Stimulated activated CD8-positive, alpha-beta memory T cell treated with anti-CD3 and anti-CD28 coated beads, Interleukin-12 subunit alpha, Interleukin-12 subunit beta, amount 100 ng/mL, for 1 hour (primary cell): ENCODE results near the gene CPEB4.

Experiments
- DNase-seq: peaks from one replicate; pipeline ENCODE4 v3.0.0-alpha.2; 2020; ENCODE audit warnings: low read depth

CPEB4 gene

GRCh38 chr5:173887610-173888472 lies at the start of gene CPEB4:
CPEB4 (plus strand) TSS chr5:173888349; CDS start chr5:173889734, 1,385 bp downstream.
- DNase-seq: peak; percentile 93

- no peak for DNase-seq
Observed at GRCh38 chr5:173839117-173839713, 48.9 kb upstream of the CPEB4 start.

- no peak for DNase-seq
Observed at GRCh38 chr5:173840111-173840983, 47.8 kb upstream of the CPEB4 start.

GRCh38 chr5:173841710-173842109 lies 46.4 kb upstream of the CPEB4 start:
- no peak for DNase-seq

GRCh38 chr5:173843794-173844193 lies 44.4 kb upstream of the CPEB4 start:
- DNase-seq: no peak

GRCh38 chr5:173845321-173845720 lies 42.8 kb upstream of the CPEB4 start:
- DNase-seq: no peak

- no peak for DNase-seq
Observed at GRCh38 chr5:173846929-173847501, 41.1 kb upstream of the CPEB4 start.

GRCh38 chr5:173848986-173849596 lies 39.1 kb upstream of the CPEB4 start:
- no peak for DNase-seq

- DNase-seq: no peak
Observed at GRCh38 chr5:173849908-173850307, 38.2 kb upstream of the CPEB4 start.

GRCh38 chr5:173850659-173851058 lies 37.5 kb upstream of the CPEB4 start:
- no peak for DNase-seq

GRCh38 chr5:173851595-173852243 lies 36.4 kb upstream of the CPEB4 start:
- DNase-seq: no peak

GRCh38 chr5:173852790-173853359 lies 35.3 kb upstream of the CPEB4 start:
- no peak for DNase-seq

GRCh38 chr5:173853370-173854131 lies 34.6 kb upstream of the CPEB4 start:
- no peak for DNase-seq

GRCh38 chr5:173855162-173855994 lies 32.8 kb upstream of the CPEB4 start:
- no peak for DNase-seq

- no peak for DNase-seq
Observed at GRCh38 chr5:173855995-173856656, 32.0 kb upstream of the CPEB4 start.

GRCh38 chr5:173857234-173857633 lies 30.9 kb upstream of the CPEB4 start:
- DNase-seq: no peak

- DNase-seq: no peak
Observed at GRCh38 chr5:173858021-173858669, 30.0 kb upstream of the CPEB4 start.
